Colonic mucosa (tissue), 4 donors: ENCODE measurements around the gene SCN2B. TPM values are rescaled to one million over a fixed set of nuclear protein-coding genes. Genes with fewer than 3 reads are reported as not detected.
A peak's percentile ranks its signal among the peaks of the same experiment; 100 is the strongest.

Experiments
- DNase-seq: peaks from one replicate; pipeline ENCODE4 v3.0.0-alpha.2; 2020
- H3K27ac ChIP-seq: fragments of 200-600 bp; one replicate; pipeline ENCODE4 v1.8.0; 2021
- H3K27me3 ChIP-seq: fragments of 200-600 bp; one replicate; pipeline ENCODE4 v1.8.0; 2021
- H3K36me3 ChIP-seq: fragments of 200-600 bp; one replicate; pipeline ENCODE4 v1.8.0; 2021
- H3K4me1 ChIP-seq: fragments of 200-600 bp; one replicate; pipeline ENCODE4 v1.8.0; 2021; ENCODE audit warnings: mild to moderate bottlenecking
- H3K4me3 ChIP-seq: fragments of 200-600 bp; one replicate; pipeline ENCODE4 v1.8.0; 2021
- H3K9ac ChIP-seq, 2 donors: one replicate each; pipeline ENCODE4 v1.7.0; 2013; ENCODE audit warnings: control low read depth in 2 of 2, low read depth in 2 of 2, low read length in 2 of 2
- H3K9me3 ChIP-seq: fragments of 200-600 bp; one replicate; pipeline ENCODE4 v1.8.0; 2021
- CTCF ChIP-seq: fragments of 200-600 bp; IDR thresholded peaks from one replicate; pipeline ENCODE4 v1.8.0; 2022; ENCODE audit warnings: antibody characterized with exemption, mild to moderate bottlenecking
- intact Hi-C: fragments of 100-400 bp; cut with DNase I; formaldehyde crosslinking; loops from one replicate; pipeline ENCODE4 v1.14.1; 2022
- total RNA-seq, 2 donors: library from RNA; stranded (reverse); fragmentation: NEBNext Ultra II Directional in 1 of 2; extraction: Animal tissue kit (Norgen Biotek cat#: 25700) in 1 of 2; gene quantifications; one replicate each; pipeline ENCODE4 v1.2.1, GENCODE V29; 2021
- donor health status: healthy.
- donor health status: DM: no; HTN: no; CAD: no.
- donor health status: DM: no; HTN: no; CAD: no.

The SCN2B gene
- total RNA-seq, 2 donors from 2014 or later, result 0.12 to 0.45 TPM

GRCh38 chr11:118147502-118147901, 28.9 kb downstream of the SCN2B start:
- Histone ChIP-seq H3K36me3 (no peaks in the 10 kb centered on the region), H3K27ac (no peak overlapping the region), H3K27me3 (peaks cover 24% of the 10 kb centered on the region), H3K4me3 (no peak overlapping the region), H3K9me3 (no peaks in the 10 kb centered on the region), H3K4me1 (no peaks in the 10 kb centered on the region), H3K9ac (no peak overlapping the region)
- TF ChIP-seq CTCF, result no peak
- DNase-seq, result no peak
- intact Hi-C loops, result loop anchor here (2.0 to 10.0 kb wide), 3 partner anchors 23 to 207 kb away; partner anchors contain the start of gene UBE4A

GRCh38 chr11:118146554-118146953, 29.9 kb downstream of the SCN2B start:
- peaks cover 15% of the 10 kb centered on the region for H3K27me3 ChIP-seq
- TF ChIP-seq CTCF, result no peak
- intact Hi-C loops, result loop anchor here (2.0 to 10.0 kb wide), 3 partner anchors 24 to 208 kb away; partner anchors contain the start of gene UBE4A
- no peak overlapping the region for H3K9ac ChIP-seq
- H3K27ac ChIP-seq, result no peak overlapping the region
- no peaks in the 10 kb centered on the region for H3K36me3 ChIP-seq
- no peaks in the 10 kb centered on the region for H3K4me1 ChIP-seq
- no peaks in the 10 kb centered on the region for H3K9me3 ChIP-seq
- DNase-seq, result no peak
- H3K4me3 ChIP-seq, result no peak overlapping the region

GRCh38 chr11:118145285-118146227, 30.9 kb downstream of the SCN2B start:
- H3K9me3 ChIP-seq, result no peaks in the 10 kb centered on the region
- no peaks in the 10 kb centered on the region for H3K36me3 ChIP-seq
- no peaks in the 10 kb centered on the region for H3K4me1 ChIP-seq
- peaks cover 12% of the 10 kb centered on the region for H3K27me3 ChIP-seq
- peak; percentile 97 for DNase-seq
- intact Hi-C loops, result loop anchor here (2.0 to 10.0 kb wide), 3 partner anchors 25 to 209 kb away; partner anchors contain the start of gene UBE4A
- peak overlapping the region; percentile 45 for H3K4me3 ChIP-seq
- TF ChIP-seq CTCF, result peak; percentile 80
- peak overlapping the region; percentile 52 to 54 for H3K9ac ChIP-seq
- no peak overlapping the region for H3K27ac ChIP-seq

- Histone ChIP-seq H3K4me3 (no peak overlapping the region), H3K27ac (no peak overlapping the region)
- TF ChIP-seq CTCF, result no peak
Observed at GRCh38 chr11:118144301-118145268, 31.9 kb downstream of the SCN2B start.

GRCh38 chr11:118143661-118144185, 32.7 kb downstream of the SCN2B start:
- Histone ChIP-seq H3K4me3 (no peak overlapping the region), H3K9me3 (no peaks in the 10 kb centered on the region), H3K27ac (no peak overlapping the region), H3K27me3 (peaks cover 7% of the 10 kb centered on the region), H3K4me1 (no peaks in the 10 kb centered on the region), H3K9ac (no peak overlapping the region), H3K36me3 (no peaks in the 10 kb centered on the region)
- intact Hi-C loops, result loop anchor here (10.0 kb wide), 1 partner anchor 211 kb away; the partner anchor contains the start of gene UBE4A
- TF ChIP-seq CTCF, result no peak
- DNase-seq, result no peak

More at GRCh38 chr11:118144301-118145268, 31.9 kb downstream of the SCN2B start:
- H3K27me3 ChIP-seq, result peaks cover 7% of the 10 kb centered on the region
- intact Hi-C loops, result loop anchor here (5.0 to 10.0 kb wide), 2 partner anchors 148 to 210 kb away; partner anchors contain the start of gene UBE4A
- DNase-seq, result no peak
- no peaks in the 10 kb centered on the region for H3K36me3 ChIP-seq
- no peak overlapping the region for H3K9ac ChIP-seq
- H3K4me1 ChIP-seq, result no peaks in the 10 kb centered on the region
- H3K9me3 ChIP-seq, result no peaks in the 10 kb centered on the region
